Activated naive CD4-positive, alpha-beta T cell treated with anti-CD3 and anti-CD28 coated beads, Interleukin-2, amount 50 U/mL, for 16 hours (primary cell): ENCODE results near the gene CEP85.
A peak's percentile ranks its signal among the peaks of the same experiment; 100 is the strongest.
"Not testable (repeated sequence)": the region's sequence is repeated elsewhere in the genome, so short reads cannot be mapped to it uniquely, and the experiment has no call there.

Experiments used
- DNase-seq: peaks from one replicate; pipeline ENCODE4 v3.0.0-alpha.2; 2020

CEP85 gene

DNA sequence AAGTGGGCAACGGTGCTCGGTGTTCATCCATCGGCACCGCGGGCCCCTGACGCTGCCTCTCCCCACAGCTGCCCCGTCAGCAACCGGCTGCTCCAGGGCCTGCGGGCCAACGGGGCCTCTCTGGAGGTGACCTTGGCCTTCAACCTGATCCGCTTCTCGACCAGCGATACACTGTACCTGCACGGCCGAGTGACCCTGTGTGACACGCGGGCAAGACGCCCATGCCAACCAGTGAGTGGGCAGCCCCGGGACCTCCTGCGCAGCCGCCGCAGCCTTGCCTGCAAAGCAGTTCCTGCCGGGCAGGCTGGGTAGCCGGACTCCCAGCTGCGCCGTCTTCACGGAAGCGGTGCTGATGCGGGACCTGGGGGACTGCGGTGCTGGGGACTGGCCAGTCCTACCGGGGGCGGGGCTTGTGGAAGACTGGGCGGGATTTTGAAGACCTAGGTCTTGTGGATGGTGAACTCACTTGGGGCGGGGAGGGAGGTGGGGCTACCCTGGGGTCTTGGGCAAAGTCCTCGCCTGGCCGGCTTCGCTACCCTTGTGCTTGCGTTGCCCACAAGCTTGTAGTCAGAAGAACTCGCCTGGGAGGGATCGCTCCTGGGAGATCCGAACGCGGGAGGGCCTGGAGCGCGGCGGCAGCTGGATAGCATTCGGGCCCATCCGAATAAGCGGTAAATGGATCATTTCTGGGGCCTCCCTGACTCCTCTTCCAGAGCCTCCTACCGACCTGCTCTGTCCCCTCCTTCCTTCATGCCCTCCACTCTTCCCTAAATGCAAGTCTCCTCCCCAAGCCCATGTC, 8.8 kb upstream of the CEP85 start:
- DNase-seq, result peak; percentile 56

GRCh38 chr1:26230682-26231081, 3.3 kb upstream of the CEP85 start:
- not testable (repeated sequence) for DNase-seq

DNA sequence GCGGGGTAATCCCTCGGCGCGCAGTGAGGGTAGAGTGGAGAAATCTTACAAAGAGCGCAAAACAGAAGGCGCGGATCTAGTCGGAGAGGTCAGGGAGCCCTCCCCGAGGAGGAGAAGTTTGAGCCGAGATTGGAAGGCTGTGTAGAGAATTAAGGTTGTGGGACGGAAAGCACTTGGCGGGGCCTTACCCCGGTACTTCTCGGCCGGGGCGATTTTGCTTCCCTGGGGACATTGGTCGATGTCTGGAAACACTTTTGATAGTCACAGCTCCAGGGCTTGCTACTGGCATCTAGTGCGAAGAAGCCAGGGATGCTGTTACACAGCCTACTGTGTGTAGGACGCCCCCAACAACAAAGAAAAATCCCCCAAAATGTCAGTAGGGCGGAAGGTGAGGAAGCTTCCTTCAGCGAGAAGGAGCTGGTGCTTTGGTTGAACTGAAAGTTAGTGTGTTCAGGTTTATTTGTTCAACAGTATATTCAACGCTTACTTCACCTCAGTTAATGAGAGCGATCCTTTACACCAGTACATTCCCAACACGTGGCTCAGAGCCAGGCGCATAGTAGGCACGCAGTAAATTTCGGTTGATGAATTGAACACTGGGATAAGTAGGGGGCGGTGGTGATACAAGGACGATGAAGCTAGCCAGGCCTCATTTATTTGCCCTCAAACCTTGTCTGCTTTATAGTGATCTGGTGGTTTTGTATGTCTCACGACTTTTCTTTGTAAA, 807 bp downstream of the CEP85 start:
- no peak for DNase-seq

DNA sequence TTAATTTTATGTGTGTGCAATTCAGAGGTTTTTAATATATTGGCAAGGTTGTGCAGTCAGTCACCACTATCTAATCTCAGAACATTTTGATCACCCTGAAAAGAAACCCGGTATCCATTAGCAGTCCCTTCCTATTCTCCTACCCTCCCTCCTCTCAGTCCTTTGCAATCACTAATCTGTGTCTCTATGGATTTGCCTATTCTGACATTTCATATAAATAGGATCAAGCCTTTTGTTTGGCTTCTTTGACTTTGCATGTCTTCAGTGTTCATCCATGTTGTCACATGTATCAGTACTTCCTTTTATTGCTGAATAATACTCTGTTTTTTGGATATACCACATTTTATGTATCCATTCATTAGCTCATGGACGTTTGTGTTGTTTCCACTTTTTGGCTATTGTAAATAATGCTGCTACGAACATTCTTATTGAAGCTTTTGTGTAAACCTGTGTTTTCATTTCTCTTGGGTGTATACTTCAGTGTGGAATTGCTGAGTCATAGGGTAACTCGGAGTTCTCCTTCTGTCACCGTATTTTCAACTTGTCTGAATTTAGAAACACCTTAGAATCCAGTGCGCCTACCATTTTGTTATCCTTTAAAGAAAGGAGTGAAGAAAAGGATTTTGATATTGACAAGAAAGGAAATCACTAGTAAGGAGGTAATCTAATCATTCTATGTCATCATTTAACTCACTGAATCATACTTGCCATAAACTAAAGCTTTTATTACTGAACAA, 3.4 kb downstream of the CEP85 start:
- no peak for DNase-seq

DNA sequence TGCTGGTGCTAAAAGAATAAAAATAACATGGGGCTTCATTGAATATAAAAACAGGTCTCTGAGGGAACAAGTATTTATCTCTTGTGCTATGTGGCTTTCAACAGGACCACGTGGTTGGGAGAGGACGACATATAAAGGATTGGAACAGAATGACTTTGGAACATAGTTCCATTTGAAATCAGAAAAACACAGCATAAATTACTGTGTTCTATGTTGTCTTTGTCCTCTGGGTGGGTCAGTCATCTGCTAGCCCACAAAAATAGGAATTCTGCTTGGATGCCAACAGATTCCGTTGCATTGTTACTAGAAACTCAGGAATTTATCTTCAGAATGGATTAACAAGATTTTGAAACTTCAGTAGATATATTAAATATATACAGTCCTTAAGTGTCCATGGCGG, 5.9 kb downstream of the CEP85 start:
- no peak for DNase-seq

DNA sequence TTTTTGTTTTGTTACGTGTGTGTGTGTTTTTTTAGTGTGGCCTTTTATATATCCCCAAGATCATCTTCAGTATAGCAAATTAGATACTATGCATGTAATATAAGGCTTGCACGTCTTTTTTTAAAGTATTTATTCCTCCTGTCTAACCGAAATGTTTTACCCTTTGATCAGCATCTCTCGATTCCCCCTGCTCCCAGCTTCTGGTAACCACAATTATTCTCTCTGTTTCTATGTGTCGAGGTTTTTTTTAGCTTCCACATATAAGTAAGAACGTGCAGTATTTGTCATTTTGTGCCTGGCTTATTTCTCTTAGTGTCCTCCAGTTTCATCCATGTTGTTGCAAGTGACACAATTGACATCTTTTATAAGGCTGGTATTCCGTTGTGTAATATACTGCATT, 18.7 kb downstream of the CEP85 start:
- DNase-seq, result no peak

DNA sequence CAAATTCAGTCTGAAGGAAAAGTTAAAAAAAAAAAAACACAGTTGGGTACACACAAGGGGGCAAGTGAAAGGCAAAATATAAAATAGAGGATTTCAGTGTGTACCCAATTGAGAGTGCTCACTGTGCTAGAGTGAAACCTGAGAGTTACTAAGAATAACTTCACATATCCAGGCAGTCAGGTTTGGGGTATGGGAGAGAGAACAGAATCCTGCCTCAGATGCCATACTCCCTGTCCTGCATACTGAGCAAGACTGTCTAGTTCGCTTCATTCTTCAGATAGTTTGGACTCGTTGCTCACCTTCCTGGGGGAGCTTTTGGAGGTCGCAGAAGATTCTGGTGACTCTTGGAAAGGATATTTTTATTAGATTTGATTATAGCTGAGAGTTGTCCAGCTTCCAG, 20.4 kb downstream of the CEP85 start:
- DNase-seq, result no peak

DNA sequence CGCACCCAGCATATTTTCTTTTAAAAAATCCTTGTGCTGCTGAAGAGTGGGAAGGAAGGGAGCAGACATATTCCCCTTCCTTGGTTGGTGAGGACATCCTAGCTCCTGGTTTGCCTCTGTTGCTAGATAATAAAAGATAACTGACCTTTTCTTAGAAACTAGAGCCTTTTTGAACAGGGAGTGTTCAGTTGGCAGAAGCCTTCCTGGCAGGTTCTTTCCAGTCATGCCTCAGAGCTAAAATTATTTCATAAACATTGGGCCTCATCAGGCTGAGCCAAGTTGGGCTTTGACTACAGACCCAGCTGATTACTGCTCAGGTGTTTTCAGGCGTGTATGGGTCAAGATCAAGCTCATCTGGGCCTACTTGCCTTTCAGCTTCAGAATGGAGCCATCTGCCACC, 23.2 kb downstream of the CEP85 start:
- DNase-seq, result no peak

DNA sequence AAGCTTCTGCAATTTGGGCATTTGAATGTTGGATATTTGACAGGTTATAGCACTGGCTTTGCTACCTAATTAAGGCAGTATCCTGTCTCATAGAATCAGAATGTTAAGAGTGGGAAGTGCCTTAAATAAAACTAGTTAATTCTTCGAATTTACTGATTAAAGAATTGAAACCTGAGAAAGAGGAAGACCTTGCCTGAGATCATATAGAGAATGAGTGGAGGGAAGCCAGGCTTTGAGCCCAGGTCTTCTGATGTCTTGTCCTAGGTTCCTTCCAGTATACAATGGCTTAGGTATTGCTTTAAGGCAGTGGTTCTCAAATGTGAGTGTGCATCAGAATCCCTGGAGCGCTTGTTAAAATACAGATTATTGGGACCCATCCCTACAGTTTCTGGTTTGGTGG, 25.0 kb downstream of the CEP85 start:
- DNase-seq, result no peak

GRCh38 chr1:26259578-26259977, 25.6 kb downstream of the CEP85 start:
- DNase-seq, result no peak

- no peak for DNase-seq
Observed at GRCh38 chr1:26263212-26263611, 29.2 kb downstream of the CEP85 start.

DNA sequence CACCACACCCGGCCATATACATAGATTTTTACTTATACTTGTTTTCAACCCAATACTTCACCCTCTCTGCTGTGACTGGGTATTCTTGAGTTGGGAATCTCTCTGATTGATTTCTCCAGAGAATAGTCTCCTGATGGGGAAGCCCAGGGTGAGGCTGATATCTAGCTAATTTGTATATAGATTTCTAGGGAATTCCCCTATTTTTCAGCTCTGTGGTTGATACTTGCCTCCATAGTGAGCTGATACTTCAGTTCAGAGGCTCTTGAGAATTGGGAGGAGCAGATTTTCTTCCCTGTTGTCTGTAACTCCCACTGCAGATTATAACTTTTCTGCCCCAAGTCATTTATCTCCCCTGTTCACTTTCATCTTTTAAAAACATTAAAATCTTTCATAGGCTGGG, 31.4 kb downstream of the CEP85 start:
- DNase-seq, result no peak

DNA sequence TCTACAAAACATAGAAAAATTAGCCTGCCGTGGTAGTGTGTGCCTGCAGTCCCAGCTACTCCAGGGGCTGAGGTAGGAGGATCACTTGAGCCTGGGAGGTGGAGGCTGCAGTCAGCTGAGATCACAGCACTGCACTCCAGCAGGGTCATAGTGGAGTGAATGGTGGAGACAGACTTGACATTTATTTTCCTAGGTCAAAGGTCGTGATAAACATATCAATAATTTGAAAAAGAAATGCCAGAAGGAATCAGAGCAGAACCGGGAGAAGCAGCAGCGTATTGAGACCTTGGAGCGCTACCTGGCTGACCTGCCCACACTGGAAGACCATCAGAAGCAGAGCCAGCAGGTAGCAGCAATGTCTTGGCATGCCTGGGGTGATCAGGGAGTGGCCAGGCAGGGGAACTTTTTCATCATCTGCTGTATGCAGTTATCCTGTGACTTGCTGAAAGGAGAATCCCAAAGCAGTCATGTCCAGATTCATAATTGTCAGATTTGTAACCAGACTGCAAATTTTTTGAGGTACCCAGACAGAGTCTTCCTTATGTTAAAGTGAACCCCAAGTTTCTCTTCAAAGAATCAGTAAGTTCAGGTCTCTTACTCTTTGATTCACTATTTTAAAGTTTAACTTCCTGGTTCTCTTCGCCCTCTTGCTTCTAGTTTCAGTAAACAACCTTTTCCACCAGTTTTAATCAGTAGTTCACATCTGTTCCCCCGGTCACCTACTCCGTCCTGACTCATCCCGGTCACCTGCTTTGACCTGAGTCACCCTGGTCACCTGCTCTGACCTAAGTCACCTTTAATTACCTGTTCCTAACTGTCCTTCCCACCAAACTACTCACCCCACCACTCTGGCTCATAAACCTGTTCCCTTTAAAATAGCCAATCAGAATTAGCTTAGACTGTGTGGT, 34.5 kb downstream of the CEP85 start:
- DNase-seq, result no peak

- DNase-seq, result no peak
Observed at GRCh38 chr1:26269198-26269550, 35.2 kb downstream of the CEP85 start.

- DNase-seq, result no peak
Observed at GRCh38 chr1:26274801-26275425, 40.9 kb downstream of the CEP85 start.

- DNase-seq, result peak; percentile 73
Observed at GRCh38 chr1:26275580-26276431, 41.8 kb downstream of the CEP85 start.

DNA sequence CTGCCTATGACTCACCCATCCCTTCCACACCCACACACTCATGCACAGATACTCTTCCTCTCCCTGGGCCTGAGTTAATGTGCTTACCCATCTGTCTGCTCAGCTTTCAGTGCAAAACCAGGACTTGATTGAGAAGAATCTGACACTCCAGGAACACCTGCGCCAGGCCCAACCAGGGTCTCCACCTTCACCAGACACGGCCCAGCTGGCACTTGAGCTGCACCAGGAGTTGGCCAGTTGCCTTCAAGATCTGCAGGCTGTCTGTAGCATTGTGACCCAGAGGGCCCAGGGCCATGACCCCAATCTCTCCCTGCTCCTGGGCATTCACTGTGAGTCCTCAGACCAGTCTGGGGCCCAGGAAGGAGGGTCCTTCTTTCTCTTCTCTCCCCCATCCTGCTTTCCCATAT, 42.4 kb downstream of the CEP85 start:
- DNase-seq, result no peak

DNA sequence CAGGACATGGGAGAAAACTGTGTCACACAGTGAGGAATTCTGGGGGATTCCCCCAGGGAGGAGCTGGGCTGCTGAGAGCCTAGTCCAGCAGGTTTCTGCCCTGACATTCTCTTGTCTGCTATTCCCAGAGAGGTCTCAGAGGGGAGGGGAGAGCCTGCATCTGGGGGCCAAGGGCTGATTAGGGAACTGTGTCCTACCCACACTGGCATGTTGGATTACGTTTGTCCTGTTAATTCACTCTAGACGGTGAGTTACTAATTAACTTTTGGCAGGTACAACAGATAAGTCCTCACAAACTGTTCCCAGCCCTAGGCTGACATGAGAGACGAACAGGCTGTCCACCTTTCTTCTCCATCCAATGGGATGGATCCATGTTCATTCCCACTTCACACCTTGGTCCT, 43.3 kb downstream of the CEP85 start:
- no peak for DNase-seq

- DNase-seq, result no peak
Observed at GRCh38 chr1:26277719-26278118, 43.7 kb downstream of the CEP85 start.

- no peak for DNase-seq
Observed at GRCh38 chr1:26278303-26278702, 44.3 kb downstream of the CEP85 start.

GRCh38 chr1:26278724-26279455, 44.9 kb downstream of the CEP85 start:
- peak; percentile 34 for DNase-seq
